Esophagus squamous epithelium (tissue), 5 donors: ENCODE results near the gene RAB27B. TPM values are rescaled to one million over a fixed set of nuclear protein-coding genes. Genes with fewer than 3 reads are reported as not detected.

Experiments
- DNase-seq: peaks from one replicate; lab custom pipeline; 2025; lab: John Stamatoyannopoulos, UW
- H3K27ac ChIP-seq, 4 donors: fragments of 200-600 bp; sonication (generic); one replicate each; pipeline ENCODE4 v1.5.1; 2016 to 2019; ENCODE audit warnings: mild to moderate bottlenecking in 1 of 4
- H3K27me3 ChIP-seq, 4 donors: fragments of 200-600 bp; sonication (generic); 1 replicate in 3 of 4; 2 replicates in 1 of 4; pipeline versions ENCODE4 v1.5.1 to v1.6.0; 2017 to 2021; ENCODE audit warnings: antibody characterized with exemption in 1 of 4
- H3K36me3 ChIP-seq, 3 donors: fragments of 200-600 bp; sonication (generic); one replicate each; pipeline ENCODE4 v1.5.1; 2016 to 2019
- H3K4me1 ChIP-seq, 3 donors: fragments of 200-600 bp; sonication (generic); one replicate each; pipeline ENCODE4 v1.5.1; 2017 to 2019
- H3K4me3 ChIP-seq, 4 donors: fragments of 200-600 bp; sonication (generic); 1 replicate in 3 of 4; 2 replicates in 1 of 4; pipeline ENCODE4 v1.5.1; 2016 to 2019; ENCODE audit warnings: mild to moderate bottlenecking in 2 of 4, moderate library complexity in 1 of 4
- H3K9me3 ChIP-seq, 3 donors: fragments of 200-600 bp; sonication (generic); one replicate each; pipeline ENCODE4 v1.5.1; 2016 to 2019
- CTCF ChIP-seq, 6 experiments: fragments of 450-650 bp in 4 of 6; fragments of 200-600 bp in 2 of 6; sonication (generic) in 2 of 6; IDR thresholded peaks; one replicate each; pipeline ENCODE4 v1.5.1; 2016 to 2019; ENCODE audit warnings: antibody characterized with exemption in 6 of 6, mild to moderate bottlenecking in 4 of 6, moderate library complexity in 4 of 6
- POLR2A ChIP-seq, 4 donors: fragments of 450-650 bp; IDR thresholded peaks; one replicate each; pipeline ENCODE4 v1.6.1; 2017; ENCODE audit warnings: antibody characterized with exemption in 4 of 4, mild to moderate bottlenecking in 4 of 4, moderate library complexity in 3 of 4
- WGBS, 2 donors: methylation state at CpG; one replicate each; pipeline ENCODE4 v1.1.5; 2018; 5-methylcytosine and 5-hydroxymethylcytosine counted together
- intact Hi-C: fragments of 100-400 bp; cut with DNase I; formaldehyde crosslinking; loops from one replicate; pipeline ENCODE4 v1.15.0; 2022
- total RNA-seq, 4 donors: library from RNA; depleted of rRNA; stranded (reverse); fragments of >200 nt; gene quantifications; one replicate each; pipeline ENCODE4 v1.1.0, GENCODE V29; 2016
- donor health status: DM: yes; HTN: yes; CAD: no.

Gene RAB27B
- total RNA-seq, 4 donors from 2014 or later: 17.5 to 35.9 (median 32.1) TPM

- H3K4me1 ChIP-seq: peaks cover 0 to 7% (median 0%) of the 10 kb centered on the region in 3 donors
- intact Hi-C loops: no loop called here
Measured at GRCh38 chr18:54860941-54861340, 32.7 kb downstream of the RAB27B start.

GRCh38 chr18:54867131-54867530 lies 38.9 kb downstream of the RAB27B start:
- TF ChIP-seq CTCF (IDR thresholded peaks at IDR 0.05) (no peak), POLR2A (IDR thresholded peaks at IDR 0.05) (no peak)
- 59 to 83% methylated on average over 2 to 5 of the region's 5 CpGs for WGBS, 2 donors
- H3K36me3 ChIP-seq: peaks cover 0 to 7% (median 0%) of the 10 kb centered on the region in 3 donors
- intact Hi-C loops: no loop called here
- H3K27me3 ChIP-seq: no peaks in the 10 kb centered on the region
- DNase-seq: no peak
- H3K27ac ChIP-seq: no peak overlapping the region
- no peak overlapping the region for H3K4me3 ChIP-seq
- H3K9me3 ChIP-seq: no peaks in the 10 kb centered on the region
- no peaks in the 10 kb centered on the region for H3K4me1 ChIP-seq

More at GRCh38 chr18:54860941-54861340, 32.7 kb downstream of the RAB27B start:
- Histone ChIP-seq H3K36me3 (no peaks in the 10 kb centered on the region), H3K9me3 (no peaks in the 10 kb centered on the region), H3K4me3 (no peak overlapping the region), H3K27me3 (no peaks in the 10 kb centered on the region), H3K27ac (no peak overlapping the region)
- WGBS, 2 donors: 73 to 84% methylated on average over 1 of the region's 1 CpG
- TF ChIP-seq POLR2A (IDR thresholded peaks at IDR 0.05) (no peak), CTCF (IDR thresholded peaks at IDR 0.05) (no peak)
- DNase-seq: no peak

GRCh38 chr18:54871231-54871630 lies 43.0 kb downstream of the RAB27B start:
- H3K9me3 ChIP-seq: no peaks in the 10 kb centered on the region
- TF ChIP-seq POLR2A (IDR thresholded peaks at IDR 0.05) (no peak), CTCF (IDR thresholded peaks at IDR 0.05) (no peak)
- H3K27me3 ChIP-seq: no peaks in the 10 kb centered on the region
- intact Hi-C loops: no loop called here
- H3K4me1 ChIP-seq: peaks cover 0 to 16% (median 0%) of the 10 kb centered on the region in 3 donors
- H3K4me3 ChIP-seq: no peak overlapping the region
- H3K36me3 ChIP-seq: peaks cover 0 to 7% (median 0%) of the 10 kb centered on the region in 3 donors
- DNase-seq: no peak
- WGBS, 2 donors: 75 to 78% methylated on average over 6 of the region's 6 CpGs
- H3K27ac ChIP-seq: no peak overlapping the region

- WGBS, 2 donors: 78 to 100% methylated on average over 1 of the region's 1 CpG
- Histone ChIP-seq H3K27me3 (no peaks in the 10 kb centered on the region), H3K4me1 (peaks cover 0 to 16% (median 0%) of the 10 kb centered on the region in 3 donors), H3K27ac (no peak overlapping the region), H3K9me3 (no peaks in the 10 kb centered on the region), H3K4me3 (no peak overlapping the region), H3K36me3 (peaks cover 0 to 7% (median 0%) of the 10 kb centered on the region in 3 donors)
- no peak for TF ChIP-seq POLR2A (IDR thresholded peaks at IDR 0.05)
- TF ChIP-seq CTCF (IDR thresholded peaks at IDR 0.05): no peak
- intact Hi-C loops: no loop called here
- DNase-seq: no peak
Measured at GRCh38 chr18:54872681-54873080, 44.4 kb downstream of the RAB27B start.

GRCh38 chr18:54873884-54874255 lies 45.6 kb downstream of the RAB27B start:
- no peak for TF ChIP-seq POLR2A (IDR thresholded peaks at IDR 0.05)
- no peak for TF ChIP-seq CTCF (IDR thresholded peaks at IDR 0.05)
- Histone ChIP-seq H3K27ac (no peak overlapping the region), H3K4me3 (no peak overlapping the region), H3K4me1 (peaks cover 0 to 16% (median 0%) of the 10 kb centered on the region in 3 donors), H3K27me3 (no peaks in the 10 kb centered on the region), H3K9me3 (no peaks in the 10 kb centered on the region), H3K36me3 (no peaks in the 10 kb centered on the region)
- WGBS, 2 donors: 34 to 46% methylated on average over 2 of the region's 2 CpGs
- intact Hi-C loops: no loop called here
- DNase-seq: no peak
